HG02870 (cell line): ENCODE data around the gene F2RL3.

Experiments
- ATAC-seq: cut with Tn5 transposase; IDR thresholded peaks from one replicate; pipeline ENCODE4 v1.9.1; 2021; ENCODE audit warnings: mild to moderate bottlenecking, moderate library complexity; ENCODE audit not compliant: unreplicated experiment

F2RL3 gene

GRCh38 chr19:16888629-16889365 is at the start of gene F2RL3:
Gene F2RL3 (plus strand): TSS chr19:16888999. CDS start chr19:16889190, 191 bp downstream.
- no peak for ATAC-seq

- ATAC-seq, result no peak
Measured at GRCh38 chr19:16841391-16841926, 47.3 kb upstream of the F2RL3 start.

DNA sequence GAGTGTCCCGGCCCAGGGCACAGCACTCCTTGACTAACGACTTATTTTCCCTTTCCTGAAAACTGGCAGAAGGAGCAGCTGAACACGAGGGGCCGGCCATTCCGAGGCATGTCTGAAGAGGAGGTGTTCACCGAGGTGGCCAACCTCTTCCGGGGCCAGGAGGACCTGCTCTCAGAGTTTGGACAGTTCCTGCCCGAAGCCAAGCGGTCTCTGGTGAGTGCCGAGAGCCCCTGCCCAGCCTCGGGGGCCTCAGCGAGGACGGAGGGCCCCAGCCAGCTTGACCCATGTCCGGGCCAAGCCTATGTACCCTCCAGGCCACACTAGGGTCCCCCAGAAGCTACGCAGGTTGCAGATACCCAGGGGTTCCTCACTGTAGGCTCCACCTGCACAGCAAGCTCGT is 41.9 kb upstream of the F2RL3 start:
- ATAC-seq, result no peak

DNA sequence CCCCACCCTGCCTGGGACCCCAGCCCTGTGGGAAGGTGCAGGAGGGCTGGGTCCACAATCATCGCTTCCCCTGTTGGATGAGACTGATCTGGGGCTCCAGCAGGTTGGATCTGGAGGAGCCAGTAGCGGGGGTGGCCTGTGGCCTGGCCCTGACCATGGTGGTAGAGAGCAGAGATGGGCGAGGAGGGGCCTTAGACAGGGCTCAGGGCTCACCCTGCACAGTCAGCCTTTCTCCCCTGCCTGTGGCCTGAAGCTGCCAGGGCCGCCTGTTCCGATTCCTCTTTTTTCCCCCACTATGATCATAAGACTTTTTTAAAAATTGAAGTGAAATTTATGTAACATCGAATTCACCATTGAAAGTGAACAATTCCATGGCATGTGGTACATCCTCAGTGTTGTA is 41.4 kb upstream of the F2RL3 start:
- ATAC-seq, result no peak

DNA sequence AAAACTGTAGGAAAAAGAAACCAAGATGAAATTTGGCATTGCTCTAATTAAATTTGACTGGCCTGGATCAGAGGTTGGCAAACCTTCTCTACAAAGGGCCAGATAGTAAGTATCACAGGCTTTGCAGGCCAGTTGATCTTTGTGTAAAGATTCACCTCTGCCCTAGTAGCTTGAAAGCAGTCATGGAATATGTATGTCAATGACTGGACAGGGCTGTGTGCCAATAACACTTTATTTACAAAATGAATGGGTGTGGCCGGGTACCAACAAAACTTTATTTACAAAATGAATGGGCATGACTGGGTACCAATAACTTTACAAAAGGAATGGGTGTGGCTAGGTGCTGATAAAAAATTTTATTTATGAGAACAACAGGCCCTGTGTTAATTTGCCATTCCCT is 39.6 kb upstream of the F2RL3 start:
- no peak for ATAC-seq

GRCh38 chr19:16850133-16850532 is 38.7 kb upstream of the F2RL3 start:
- ATAC-seq, result no peak

DNA sequence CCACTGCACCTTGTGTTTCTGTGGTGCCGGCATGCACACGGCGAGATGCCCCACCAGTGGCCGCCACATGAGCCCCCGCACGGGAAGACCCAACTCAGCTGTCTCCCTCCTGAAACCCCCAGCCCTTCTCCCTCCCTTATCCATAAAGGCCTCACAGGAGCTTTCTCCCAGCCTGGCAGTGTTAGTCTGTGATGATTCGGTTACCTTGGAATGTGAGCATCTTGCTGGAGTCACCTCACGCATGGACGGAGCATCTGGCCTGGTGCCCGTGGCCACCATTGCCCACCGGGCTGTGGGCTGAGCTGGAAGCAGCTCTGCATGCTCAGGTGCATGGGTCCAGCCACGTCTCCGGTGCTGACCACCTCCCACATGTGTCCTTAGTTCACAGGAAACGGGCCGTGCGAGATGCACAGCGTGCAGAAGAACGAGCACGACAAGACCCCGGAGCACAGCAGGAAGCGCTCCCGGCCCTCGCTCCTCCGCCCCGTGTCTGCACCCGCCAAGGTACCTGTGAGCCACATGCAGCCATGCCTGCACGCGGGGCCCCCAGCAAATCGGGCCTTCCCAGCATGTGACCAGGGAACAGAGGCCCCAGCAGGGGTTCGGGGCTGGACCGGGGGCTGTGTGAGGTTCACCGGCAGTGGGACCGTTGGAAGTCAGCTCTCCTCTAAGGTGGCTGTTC is 37.6 kb upstream of the F2RL3 start:
- no peak for ATAC-seq

- no peak for ATAC-seq
Measured at GRCh38 chr19:16853066-16853465, 35.7 kb upstream of the F2RL3 start.

GRCh38 chr19:16856091-16856490 is 32.7 kb upstream of the F2RL3 start:
- no peak for ATAC-seq

- ATAC-seq, result no peak
Measured at GRCh38 chr19:16859626-16860025, 29.2 kb upstream of the F2RL3 start.

DNA sequence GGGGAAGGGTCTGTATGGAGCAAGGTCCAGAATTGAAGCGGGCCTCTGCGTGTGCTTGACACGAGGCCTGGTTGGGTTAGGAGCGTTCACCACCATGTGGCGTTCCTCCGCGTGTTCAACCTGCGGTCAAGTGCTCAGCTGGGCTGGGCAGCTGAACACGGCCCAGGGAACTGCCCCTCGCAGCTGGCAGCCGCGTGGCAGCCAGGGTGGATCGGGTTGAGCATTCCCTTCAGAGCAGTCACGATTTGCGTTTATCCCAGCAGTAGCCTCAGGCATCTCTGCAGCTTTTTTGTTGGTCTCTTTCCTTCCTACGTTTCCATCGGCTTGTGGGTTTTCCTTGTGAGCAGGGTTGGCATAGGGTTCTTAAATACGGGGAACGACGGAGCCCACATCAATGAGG is 28.7 kb upstream of the F2RL3 start:
- ATAC-seq, result no peak

DNA sequence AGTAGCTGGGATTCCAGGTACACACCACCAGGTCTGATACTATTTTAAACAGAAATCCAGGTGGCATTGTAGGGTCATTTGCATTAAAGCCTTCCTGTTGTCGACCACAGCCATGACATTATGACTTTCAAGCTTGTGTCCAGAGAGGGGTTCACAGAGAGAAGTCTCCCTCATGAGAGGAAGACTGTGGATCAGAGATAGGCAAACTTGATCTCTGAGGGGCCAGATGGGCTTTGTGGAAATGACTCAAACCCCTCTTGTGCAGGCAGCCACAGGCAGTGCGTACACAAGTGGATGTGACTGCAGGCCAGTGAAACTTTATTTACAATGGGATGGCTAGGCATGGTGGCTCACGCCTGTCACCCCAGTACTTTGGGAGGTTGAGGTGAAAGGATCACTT is 27.8 kb upstream of the F2RL3 start:
- ATAC-seq, result no peak

DNA sequence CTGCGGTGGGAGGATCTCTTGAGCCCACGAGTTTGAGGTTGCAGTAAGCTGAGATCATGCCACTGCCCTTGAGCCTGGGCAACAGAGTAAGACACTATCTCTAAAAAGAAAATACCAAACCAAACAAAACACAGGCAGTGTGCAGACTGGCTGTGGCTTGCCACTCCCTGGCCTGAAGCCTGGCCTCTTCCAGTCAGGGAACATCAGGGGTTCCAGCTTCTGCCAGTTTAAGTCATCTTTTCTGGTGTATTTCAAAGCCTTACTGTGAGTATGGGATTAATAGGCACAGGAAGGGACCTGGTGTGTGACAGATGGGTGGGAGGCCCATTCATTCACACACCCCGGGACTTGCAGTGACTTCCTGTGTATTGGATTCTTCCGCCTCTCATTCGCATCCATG is 27.0 kb upstream of the F2RL3 start:
- ATAC-seq, result no peak

- no peak for ATAC-seq
Measured at GRCh38 chr19:16862826-16863415, 25.9 kb upstream of the F2RL3 start.

DNA sequence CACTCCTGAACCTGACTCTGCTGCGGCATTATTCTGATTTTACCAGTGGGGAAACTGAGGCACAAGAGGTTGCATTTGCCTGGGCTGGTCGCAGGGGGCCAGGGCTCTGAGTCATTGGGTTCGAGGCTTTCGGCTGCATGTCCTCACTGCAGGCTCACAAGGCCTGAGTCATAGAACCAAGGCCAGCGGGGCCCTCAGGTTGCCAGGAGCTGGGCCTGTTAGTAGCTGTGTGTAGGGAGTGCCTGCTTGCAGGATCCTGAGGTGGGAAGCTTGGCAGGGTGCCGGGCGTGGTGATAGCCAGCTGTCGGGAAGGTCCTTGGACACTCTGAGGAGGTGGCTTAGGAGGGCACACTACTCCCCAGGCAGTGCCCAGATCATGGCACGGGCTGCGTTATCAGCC is 21.6 kb upstream of the F2RL3 start:
- ATAC-seq, result no peak

GRCh38 chr19:16868423-16869130 is 20.2 kb upstream of the F2RL3 start:
- ATAC-seq, result no peak

DNA sequence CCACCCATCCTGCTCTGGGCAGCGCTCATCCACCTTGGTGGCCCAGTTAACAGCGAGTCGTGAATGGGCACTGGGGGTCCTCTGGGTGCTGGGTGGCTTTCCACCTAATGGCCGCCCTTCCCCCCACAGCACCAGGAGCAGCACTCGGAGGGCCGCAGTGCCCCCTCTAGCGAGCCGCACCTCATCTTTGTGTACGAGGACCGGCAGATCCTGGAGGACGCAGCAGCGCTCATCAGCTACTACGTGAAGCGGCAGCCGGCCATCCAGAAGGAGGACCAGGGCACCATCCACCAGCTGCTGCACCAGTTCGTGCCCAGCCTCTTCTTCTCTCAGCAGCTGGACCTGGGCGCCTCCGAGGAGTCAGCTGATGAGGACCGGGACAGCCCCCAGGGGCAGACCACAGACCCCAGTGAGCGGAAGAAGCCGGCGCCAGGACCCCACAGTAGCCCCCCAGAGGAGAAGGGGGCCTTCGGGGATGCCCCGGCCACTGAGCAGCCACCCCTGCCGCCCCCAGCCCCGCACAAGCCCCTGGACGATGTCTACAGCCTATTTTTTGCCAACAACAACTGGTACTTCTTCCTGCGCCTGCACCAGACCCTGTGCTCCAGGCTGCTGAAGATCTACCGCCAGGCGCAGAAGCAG is 19.3 kb upstream of the F2RL3 start:
- no peak for ATAC-seq

DNA sequence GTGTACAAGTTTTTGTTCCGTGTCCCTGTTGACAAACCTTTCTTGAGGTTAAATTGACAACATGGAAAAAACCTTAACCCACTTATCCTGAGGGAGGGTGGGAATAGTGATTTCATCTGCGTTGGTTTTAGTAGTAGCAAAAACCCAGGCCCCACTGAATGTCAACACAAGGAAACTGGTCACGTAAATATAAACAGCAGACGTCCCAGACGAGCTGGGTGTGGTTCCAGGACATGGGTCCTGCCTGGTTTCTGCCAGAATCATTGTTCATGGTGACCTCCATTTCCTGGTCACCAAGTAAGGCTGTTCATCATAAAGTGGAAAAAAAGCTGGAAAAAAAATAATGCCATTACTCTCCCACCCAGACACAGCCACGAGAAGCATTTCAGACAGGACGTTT is 16.9 kb upstream of the F2RL3 start:
- no peak for ATAC-seq

GRCh38 chr19:16872728-16873127 is 16.1 kb upstream of the F2RL3 start:
- ATAC-seq, result no peak

DNA sequence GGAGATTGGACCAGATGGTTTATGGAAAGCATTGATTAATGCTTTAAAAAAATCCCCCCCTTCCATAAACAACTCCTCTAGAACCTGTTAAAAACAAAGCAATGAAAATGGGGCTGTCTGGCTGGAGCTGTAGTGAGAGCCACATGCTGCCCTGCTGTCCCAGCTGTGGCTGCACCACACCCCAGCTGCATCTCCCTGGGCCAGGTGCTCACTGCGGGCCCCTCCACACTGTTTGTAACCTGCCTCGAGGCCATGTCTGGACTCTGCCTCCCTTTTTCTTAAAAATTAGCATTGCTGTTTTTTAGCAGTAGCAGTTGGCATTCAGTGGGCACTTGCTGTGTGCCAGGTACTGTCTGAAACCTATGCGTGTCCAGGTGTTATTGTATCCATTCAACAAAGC is 15.2 kb upstream of the F2RL3 start:
- no peak for ATAC-seq
